K562 treated with DMSO at 1 percent for 48 hours (cell line): Measurements from ENCODE around the gene NFKBIA. TPM values are rescaled to one million over a fixed set of nuclear protein-coding genes. Genes with fewer than 3 reads are reported as not detected.

Source experiments
- total RNA-seq: library from RNA; unstranded; fragments of 300-600 nt; gene quantifications from 2 replicates; pipeline ENCODE4 v1.2.3, GENCODE V29; 2022; ENCODE audit warnings: low replicate concordance; ENCODE audit errors: extremely low read depth

Gene NFKBIA
- not detected in 2 replicates for total RNA-seq

GRCh38 chr14:35404449-35405303 lies at the start of gene NFKBIA:
NFKBIA (minus strand) TSS chr14:35404749; CDS start chr14:35404644, 105 bp downstream.

Other genes with a start within 250 kb of the NFKBIA start
- not detected in 2 replicates for gene PSMA6, start 112.4 kb downstream of the NFKBIA start, total RNA-seq
- not detected in 2 replicates for gene INSM2, start 129.4 kb upstream of the NFKBIA start, total RNA-seq